22Rv1 (cell line): ENCODE data around the gene PRKCE.

Experiments used
- ZFX ChIP-seq: fragments of 450-650 bp; IDR thresholded peaks from 2 replicates; pipeline ENCODE4 v1.6.1; 2017; ENCODE audit warnings: antibody characterized with exemption, borderline replicate concordance
- TF ChIP-seq, protein P1 (sequence below): fragments of 450-650 bp; IDR thresholded peaks from 2 replicates; pipeline ENCODE4 v1.5.1; 2017; ENCODE audit warnings: mild to moderate bottlenecking

DNA sequence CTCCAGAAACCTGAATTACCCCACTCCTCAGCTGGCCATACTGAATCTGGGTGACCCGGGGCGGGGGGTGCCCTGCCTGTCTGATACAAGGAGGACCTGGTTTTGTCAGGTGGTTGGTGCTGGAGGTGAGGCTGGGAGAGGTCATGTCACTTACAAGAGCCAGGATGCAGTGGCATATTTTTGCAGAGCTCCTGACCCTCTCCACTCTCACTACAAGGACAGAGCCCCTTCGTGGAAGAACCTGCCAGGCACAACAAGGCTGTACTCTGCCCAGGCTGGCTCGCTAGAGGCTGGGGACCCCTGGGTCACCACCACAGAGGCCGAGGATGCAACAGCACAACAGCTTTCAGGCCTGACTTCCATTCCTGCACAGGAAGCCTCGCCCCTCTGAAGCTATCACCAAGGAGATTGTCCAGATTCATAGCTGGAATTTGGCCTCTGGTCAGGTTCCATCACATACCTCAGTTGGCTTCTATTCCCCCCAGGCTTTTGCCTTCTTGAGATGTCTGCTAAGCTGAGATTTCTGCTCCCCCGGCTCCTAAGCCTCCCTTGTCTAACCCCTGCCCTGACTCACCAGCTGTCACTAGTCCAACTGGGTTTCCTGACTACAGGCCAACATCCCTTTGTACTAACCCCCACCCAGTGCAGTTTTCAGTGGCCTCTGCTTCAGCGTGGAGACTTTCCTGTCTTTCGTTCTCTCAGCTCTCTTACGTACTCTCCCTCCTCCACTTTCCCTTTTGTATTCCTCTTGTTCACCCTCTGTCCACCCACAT is 513.2 kb downstream of the PRKCE start:
- TF ChIP-seq, protein P1, sequence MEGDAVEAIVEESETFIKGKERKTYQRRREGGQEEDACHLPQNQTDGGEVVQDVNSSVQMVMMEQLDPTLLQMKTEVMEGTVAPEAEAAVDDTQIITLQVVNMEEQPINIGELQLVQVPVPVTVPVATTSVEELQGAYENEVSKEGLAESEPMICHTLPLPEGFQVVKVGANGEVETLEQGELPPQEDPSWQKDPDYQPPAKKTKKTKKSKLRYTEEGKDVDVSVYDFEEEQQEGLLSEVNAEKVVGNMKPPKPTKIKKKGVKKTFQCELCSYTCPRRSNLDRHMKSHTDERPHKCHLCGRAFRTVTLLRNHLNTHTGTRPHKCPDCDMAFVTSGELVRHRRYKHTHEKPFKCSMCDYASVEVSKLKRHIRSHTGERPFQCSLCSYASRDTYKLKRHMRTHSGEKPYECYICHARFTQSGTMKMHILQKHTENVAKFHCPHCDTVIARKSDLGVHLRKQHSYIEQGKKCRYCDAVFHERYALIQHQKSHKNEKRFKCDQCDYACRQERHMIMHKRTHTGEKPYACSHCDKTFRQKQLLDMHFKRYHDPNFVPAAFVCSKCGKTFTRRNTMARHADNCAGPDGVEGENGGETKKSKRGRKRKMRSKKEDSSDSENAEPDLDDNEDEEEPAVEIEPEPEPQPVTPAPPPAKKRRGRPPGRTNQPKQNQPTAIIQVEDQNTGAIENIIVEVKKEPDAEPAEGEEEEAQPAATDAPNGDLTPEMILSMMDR: no peak
- TF ChIP-seq ZFX: no peak
